Activated CD8-positive, alpha-beta memory T cell treated with anti-CD3 and anti-CD28 coated beads, Interleukin-2, amount 10 ng/mL, durations not matched to agents 7 days and 5 days (primary cell): ENCODE data around the gene WSB1. TPM values are rescaled to one million over a fixed set of nuclear protein-coding genes. Genes with fewer than 3 reads are reported as not detected.

Experiments
- ATAC-seq: fragments of 150-1000 bp; cut with Tn5 transposase; one replicate; pipeline ENCODE4 v1.10.0; 2021; ENCODE audit warnings: moderate library complexity
- CTCF ChIA-PET: fragments of 350-600 bp; sonication (Branson Sonifier 250); formaldehyde crosslinking; loops from one replicate; lab custom pipeline; 2021; ENCODE audit warnings: antibody characterized with exemption; lab: Charles Lee
- DNase-seq: peaks from one replicate; pipeline ENCODE4 v3.0.0-alpha.2; 2020
- H3K27ac Mint-ChIP-seq: one replicate; pipeline ENCODE4 v1.8.0; 2021; ENCODE audit warnings: mild to moderate bottlenecking, mixed read lengths
- H3K27me3 Mint-ChIP-seq: one replicate; pipeline ENCODE4 v1.8.0; 2021; ENCODE audit warnings: mixed read lengths
- H3K36me3 Mint-ChIP-seq: one replicate; pipeline ENCODE4 v1.8.0; 2021; ENCODE audit warnings: mild to moderate bottlenecking, mixed read lengths
- H3K4me1 Mint-ChIP-seq: one replicate; pipeline ENCODE4 v1.8.0; 2021; ENCODE audit warnings: mixed read lengths
- H3K4me3 Mint-ChIP-seq: one replicate; pipeline ENCODE4 v1.8.0; 2021; ENCODE audit warnings: mild to moderate bottlenecking, moderate library complexity, mixed read lengths
- H3K9me3 Mint-ChIP-seq: one replicate; pipeline ENCODE4 v1.8.0; 2022; ENCODE audit warnings: low read depth, mixed read lengths
- total RNA-seq, 2 experiments: library from RNA; stranded (reverse); gene quantifications; one replicate each; pipeline ENCODE4 v1.2.3, GENCODE V29; 2021

Gene WSB1
- total RNA-seq, 2 experiments from 2014 or later, result 109 to 177 TPM

DNA sequence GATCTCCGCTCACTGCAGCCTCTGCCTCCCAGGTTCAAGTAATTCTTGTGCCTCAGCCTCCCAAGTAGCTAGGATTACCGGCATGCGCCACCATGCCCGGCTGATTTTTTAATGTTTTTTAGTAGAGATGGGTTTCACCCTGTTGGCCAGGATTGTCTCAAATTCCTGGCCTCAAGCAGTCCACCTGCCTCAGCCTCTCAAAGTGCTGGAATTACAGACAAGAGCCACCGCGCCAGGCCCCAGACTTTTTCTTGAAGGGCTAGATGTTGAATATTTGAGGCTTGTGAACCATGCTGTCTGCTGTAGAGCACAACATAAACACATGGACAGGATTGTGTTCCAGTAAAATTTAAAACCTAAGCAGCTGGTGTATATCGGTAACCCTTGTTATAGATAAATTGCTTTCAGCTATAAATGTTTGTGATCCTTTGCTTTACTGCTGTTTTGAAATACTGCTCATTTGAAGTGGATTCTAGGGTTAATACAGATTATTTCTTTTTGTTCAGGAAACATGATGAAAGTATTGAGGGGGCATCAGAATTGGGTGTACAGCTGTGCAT lies 12.4 kb downstream of the WSB1 start:
- Mint-ChIP-seq H3K27ac (no peak overlapping the region), H3K9me3 (no peaks in the 10 kb centered on the region), H3K4me1 (peaks cover 2% of the 10 kb centered on the region), H3K4me3 (no peak overlapping the region), H3K27me3 (no peaks in the 10 kb centered on the region), H3K36me3 (peaks cover 54% of the 10 kb centered on the region)
- CTCF ChIA-PET, result interaction anchor here (1.2 to 2.0 kb wide), 3 partner anchors 10 to 69 kb away, joined by 3 to 5 read pairs (median 3); no protein-coding TSS in a partner anchor
- no peak for DNase-seq
- ATAC-seq, result no peak

DNA sequence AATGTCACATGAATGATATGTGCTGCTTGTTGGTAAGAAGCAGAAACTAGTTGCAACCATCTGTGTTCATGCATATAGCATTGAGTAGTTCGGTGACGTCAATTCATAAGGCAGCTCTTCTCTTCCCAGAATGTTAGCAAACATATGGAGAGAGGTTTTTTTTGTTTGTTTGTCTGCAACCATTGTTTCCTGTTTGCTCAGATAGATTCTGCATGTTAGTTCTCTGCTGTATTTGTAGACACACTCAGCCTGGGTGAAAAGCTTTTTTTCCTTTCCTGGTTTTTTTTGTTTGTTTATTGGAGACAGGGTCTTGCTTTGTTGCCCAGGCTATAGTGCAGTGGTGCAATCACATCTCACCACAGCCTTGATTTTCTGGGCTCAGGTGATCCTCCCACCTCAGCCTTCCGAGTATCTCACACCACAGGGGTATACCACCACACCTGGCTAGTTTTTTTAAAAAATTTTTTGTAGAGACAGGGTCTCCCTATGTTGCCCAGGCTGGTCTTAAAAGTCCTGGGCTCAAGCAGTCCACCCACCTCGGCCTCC lies 16.7 kb downstream of the WSB1 start:
- ATAC-seq, result no peak
- no peak overlapping the region for H3K4me3 Mint-ChIP-seq
- H3K4me1 Mint-ChIP-seq, result peaks cover 2% of the 10 kb centered on the region
- H3K36me3 Mint-ChIP-seq, result peaks cover 65% of the 10 kb centered on the region
- H3K27me3 Mint-ChIP-seq, result no peaks in the 10 kb centered on the region
- CTCF ChIA-PET, result interaction anchor here (0.8 kb wide), 1 partner anchor 13 kb away, joined by 3 read pairs; no protein-coding TSS in a partner anchor
- H3K27ac Mint-ChIP-seq, result no peak overlapping the region
- H3K9me3 Mint-ChIP-seq, result no peaks in the 10 kb centered on the region
- no peak for DNase-seq

DNA sequence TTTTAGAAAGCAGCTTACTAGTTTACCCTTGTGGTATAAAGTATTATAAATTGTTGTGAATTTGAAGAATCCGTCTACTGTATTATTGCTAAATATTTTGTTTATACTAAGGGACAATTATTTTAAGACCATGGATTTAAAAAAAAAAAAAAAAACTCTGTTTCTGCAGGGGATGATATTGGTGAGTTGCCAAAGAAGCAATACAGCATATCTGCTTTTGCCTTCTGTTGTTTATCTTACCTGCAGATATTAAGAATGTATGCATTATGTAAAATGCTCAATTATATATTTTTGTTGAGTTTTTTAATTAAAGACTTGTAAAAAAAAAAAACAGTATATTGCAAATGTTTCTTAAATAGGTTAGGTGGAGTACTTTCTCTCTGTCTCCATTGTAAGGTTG lies 19.4 kb downstream of the WSB1 start:
- no peak for DNase-seq
- Mint-ChIP-seq H3K27me3 (no peaks in the 10 kb centered on the region), H3K4me1 (no peaks in the 10 kb centered on the region), H3K27ac (no peak overlapping the region), H3K4me3 (no peak overlapping the region), H3K36me3 (peaks cover 60% of the 10 kb centered on the region), H3K9me3 (no peaks in the 10 kb centered on the region)
- CTCF ChIA-PET, result interaction anchor here (1.3 to 2.2 kb wide), 5 partner anchors 13 to 338 kb away, joined by 3 to 5 read pairs (median 4); no protein-coding TSS in a partner anchor
- no peak for ATAC-seq

DNA sequence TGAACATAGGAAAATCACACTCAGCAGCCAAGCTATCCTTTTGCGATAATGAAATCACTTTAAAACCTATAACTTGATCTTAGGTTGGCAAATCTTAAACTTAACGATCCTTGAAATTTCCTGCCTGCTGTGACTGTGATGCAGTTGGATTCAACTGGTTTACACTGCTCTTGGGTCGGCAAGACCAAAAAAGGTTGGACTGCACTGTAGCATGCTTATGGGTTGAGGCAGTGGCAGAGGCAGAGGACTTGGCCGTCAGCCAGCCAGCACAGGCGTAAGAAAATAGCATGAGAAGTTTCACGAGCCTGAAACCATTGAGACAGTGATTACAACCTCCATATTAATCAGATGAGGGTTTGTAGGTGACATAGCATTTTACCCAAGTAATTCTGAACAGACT lies 21.4 kb downstream of the WSB1 start:
- CTCF ChIA-PET, result interaction anchor here (1.5 kb wide), 2 partner anchors 76 to 79 kb away, joined by 3 read pairs; no protein-coding TSS in a partner anchor
- Mint-ChIP-seq H3K27me3 (no peaks in the 10 kb centered on the region), H3K4me3 (no peak overlapping the region), H3K36me3 (peaks cover 58% of the 10 kb centered on the region), H3K4me1 (no peaks in the 10 kb centered on the region), H3K27ac (peak overlapping the region; percentile 31), H3K9me3 (no peaks in the 10 kb centered on the region)
- DNase-seq, result no peak
- ATAC-seq, result no peak

DNA sequence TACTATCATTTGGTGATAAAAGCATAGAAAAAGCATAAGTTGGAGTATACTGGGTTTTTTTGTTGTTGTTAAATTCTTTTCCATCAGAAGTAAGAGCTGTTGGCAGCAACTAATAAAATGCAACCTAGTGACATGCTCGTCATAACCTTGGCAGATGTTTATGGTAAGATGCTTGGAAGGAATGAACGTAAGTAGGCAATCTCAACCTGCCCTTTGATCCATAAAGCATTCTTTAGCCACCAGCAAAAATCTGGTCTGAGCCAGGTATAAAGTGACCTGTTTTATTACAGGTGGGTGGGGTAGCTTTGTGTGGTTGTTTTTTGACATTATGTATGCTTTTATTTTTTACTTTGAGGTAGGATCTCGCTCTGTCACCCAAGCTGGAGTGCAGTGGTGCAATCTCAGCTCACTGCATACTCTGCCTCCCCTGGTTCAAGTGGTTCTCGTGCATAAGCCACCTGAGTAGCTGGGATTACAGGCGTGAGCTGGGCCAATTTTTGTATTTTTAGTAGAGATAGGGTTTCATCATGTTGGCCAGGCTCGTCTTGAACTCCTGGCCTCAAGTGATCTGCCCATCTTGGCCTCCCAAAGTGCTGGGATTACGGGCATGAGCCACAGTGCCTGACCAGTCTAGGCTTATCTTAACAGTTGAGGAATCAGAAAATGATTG lies 22.0 kb downstream of the WSB1 start:
- DNase-seq (no peak), ATAC-seq (no peak)
- Mint-ChIP-seq H3K27ac (no peak overlapping the region), H3K9me3 (no peaks in the 10 kb centered on the region), H3K4me3 (no peak overlapping the region), H3K27me3 (no peaks in the 10 kb centered on the region), H3K4me1 (no peaks in the 10 kb centered on the region), H3K36me3 (peaks cover 52% of the 10 kb centered on the region)
- CTCF ChIA-PET, result interaction anchor here (1.5 kb wide), 1 partner anchor 77 kb away, joined by 3 read pairs; no protein-coding TSS in a partner anchor

DNA sequence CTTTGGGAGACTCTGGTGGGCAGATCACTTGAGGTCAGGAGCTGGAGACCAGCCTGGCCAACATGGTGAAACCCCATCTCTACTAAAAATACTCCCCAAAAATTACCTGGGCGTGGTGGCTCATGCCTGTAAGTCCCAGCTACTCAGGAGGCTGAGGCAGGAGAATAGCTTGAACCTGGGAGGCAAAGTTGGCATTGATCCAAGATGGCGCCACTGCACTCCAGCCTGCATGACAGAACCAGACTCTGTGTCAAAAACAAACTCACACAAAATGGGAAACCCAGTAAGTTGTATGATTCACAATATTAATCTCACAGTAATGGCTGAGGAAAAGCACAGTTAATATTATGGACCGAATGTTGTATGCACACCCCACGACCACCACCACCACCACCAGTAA lies 24.3 kb downstream of the WSB1 start:
- no peaks in the 10 kb centered on the region for H3K27me3 Mint-ChIP-seq
- no peak overlapping the region for H3K27ac Mint-ChIP-seq
- ATAC-seq, result no peak
- no peaks in the 10 kb centered on the region for H3K9me3 Mint-ChIP-seq
- H3K4me1 Mint-ChIP-seq, result no peaks in the 10 kb centered on the region
- CTCF ChIA-PET, result interaction anchor here (1.1 kb wide), 1 partner anchor 15 kb away, joined by 4 read pairs; no protein-coding TSS in a partner anchor
- no peak overlapping the region for H3K4me3 Mint-ChIP-seq
- H3K36me3 Mint-ChIP-seq, result peaks cover 35% of the 10 kb centered on the region
- DNase-seq, result no peak

DNA sequence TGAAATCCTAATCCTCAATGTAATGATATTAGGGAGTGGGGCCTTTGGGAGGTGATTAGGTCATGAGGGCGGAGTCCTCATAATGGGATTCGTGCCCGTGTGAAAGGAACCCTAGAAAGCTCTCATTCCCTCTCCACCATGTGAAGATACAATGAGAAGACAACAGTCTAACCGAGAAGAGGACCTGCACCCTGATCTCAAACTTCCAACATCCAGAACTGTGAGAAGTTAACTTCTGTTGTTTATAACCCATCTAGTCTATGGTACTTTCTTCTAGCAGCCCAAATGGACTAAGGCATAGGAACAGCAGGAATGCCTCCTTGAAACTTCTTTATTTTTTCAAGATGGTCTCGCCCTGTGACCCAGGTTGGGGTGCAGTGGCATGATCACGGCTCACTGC lies 24.7 kb downstream of the WSB1 start:
- Mint-ChIP-seq H3K4me3 (no peak overlapping the region), H3K9me3 (no peaks in the 10 kb centered on the region), H3K27me3 (no peaks in the 10 kb centered on the region), H3K27ac (no peak overlapping the region), H3K36me3 (peaks cover 33% of the 10 kb centered on the region), H3K4me1 (no peaks in the 10 kb centered on the region)
- CTCF ChIA-PET, result no interaction called here
- ATAC-seq (no peak), DNase-seq (no peak)

DNA sequence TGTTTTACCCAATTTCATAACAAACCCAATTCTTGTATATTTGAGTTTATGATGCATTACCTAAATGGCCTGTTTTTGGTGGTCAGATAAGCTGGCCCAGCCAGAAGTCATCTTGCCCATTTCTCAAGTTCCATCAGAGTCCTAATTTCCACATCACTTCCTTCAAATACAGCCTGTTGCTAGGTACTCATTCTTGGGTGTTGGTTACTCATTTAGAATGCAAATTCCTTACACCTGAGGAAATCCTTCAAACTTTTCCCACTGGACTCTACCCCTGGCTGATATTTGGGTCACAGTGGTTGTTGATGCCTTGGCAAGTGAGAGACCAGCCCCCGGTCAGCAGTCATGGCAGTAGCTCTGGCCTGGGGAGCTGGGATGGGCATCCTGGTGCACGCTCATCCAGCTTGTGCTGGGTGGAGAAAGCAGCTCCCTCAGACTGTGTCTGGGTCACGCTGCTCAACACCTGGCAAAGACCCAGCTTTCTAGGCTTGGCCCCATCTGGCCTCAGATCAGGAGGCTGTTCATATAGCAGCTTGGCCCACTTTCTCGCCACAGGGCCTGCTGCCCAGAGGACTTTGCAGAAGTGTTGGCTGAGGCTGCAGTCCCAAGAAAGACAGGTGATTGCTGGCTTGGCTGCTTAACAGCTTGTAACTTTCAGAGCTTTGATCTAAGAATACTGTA lies 25.8 kb downstream of the WSB1 start:
- DNase-seq, result no peak
- ATAC-seq, result no peak
- Mint-ChIP-seq H3K27ac (no peak overlapping the region), H3K9me3 (no peaks in the 10 kb centered on the region), H3K4me1 (no peaks in the 10 kb centered on the region), H3K27me3 (no peaks in the 10 kb centered on the region), H3K36me3 (peaks cover 30% of the 10 kb centered on the region), H3K4me3 (no peak overlapping the region)
- CTCF ChIA-PET, result interaction anchor here (2.3 kb wide), 1 partner anchor 25 kb away, joined by 5 read pairs; the partner anchor contains the start of gene WSB1

DNA sequence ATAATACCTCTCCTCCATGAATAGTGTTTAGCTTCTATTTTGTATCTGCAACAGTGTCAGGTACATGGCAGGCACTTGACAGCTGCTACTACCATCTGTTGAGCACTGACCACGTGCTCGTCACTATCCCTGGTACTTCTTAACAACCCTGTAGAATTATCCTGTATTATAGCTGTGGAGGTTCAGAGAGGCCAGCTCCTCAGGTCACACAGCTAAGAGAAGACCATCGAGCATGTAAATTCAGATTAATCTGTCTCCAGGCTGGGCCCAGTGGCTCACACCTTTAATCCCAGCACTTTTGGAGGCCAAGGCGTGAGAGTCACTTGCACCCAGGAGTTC lies 26.3 kb downstream of the WSB1 start:
- peaks cover 26% of the 10 kb centered on the region for H3K36me3 Mint-ChIP-seq
- H3K4me1 Mint-ChIP-seq, result no peaks in the 10 kb centered on the region
- no peak overlapping the region for H3K4me3 Mint-ChIP-seq
- CTCF ChIA-PET, result interaction anchor here (2.3 kb wide), 1 partner anchor 26 kb away, joined by 5 read pairs; the partner anchor contains the start of gene WSB1
- no peaks in the 10 kb centered on the region for H3K9me3 Mint-ChIP-seq
- H3K27me3 Mint-ChIP-seq, result no peaks in the 10 kb centered on the region
- ATAC-seq (no peak), DNase-seq (no peak)
- no peak overlapping the region for H3K27ac Mint-ChIP-seq

DNA sequence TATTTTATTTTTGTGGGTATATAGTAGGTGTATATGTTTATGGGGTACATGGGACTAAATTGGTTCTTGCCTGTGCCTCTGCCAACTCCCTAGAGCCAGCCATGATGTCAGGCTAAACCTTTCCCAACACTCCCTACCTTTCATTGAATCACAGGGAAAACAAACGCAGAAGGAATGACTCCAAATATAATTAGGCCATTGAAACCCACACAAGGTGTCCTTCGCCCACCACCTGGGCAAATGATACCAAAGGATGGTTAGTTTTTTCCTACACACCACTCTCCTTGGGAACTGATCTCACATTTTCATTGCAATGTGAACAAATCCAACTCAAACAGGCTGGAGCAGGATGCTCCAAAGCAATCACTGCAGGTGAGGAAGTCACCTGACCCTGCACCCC lies 27.5 kb downstream of the WSB1 start:
- no peak overlapping the region for H3K27ac Mint-ChIP-seq
- CTCF ChIA-PET, result interaction anchor here (0.8 to 2.3 kb wide), 4 partner anchors 9 to 85 kb away, joined by 3 to 5 read pairs (median 3); partner anchors contain the start of gene WSB1
- ATAC-seq, result no peak
- peaks cover 16% of the 10 kb centered on the region for H3K36me3 Mint-ChIP-seq
- DNase-seq, result no peak
- H3K27me3 Mint-ChIP-seq, result no peaks in the 10 kb centered on the region
- H3K4me3 Mint-ChIP-seq, result no peak overlapping the region
- no peaks in the 10 kb centered on the region for H3K4me1 Mint-ChIP-seq
- H3K9me3 Mint-ChIP-seq, result no peaks in the 10 kb centered on the region

DNA sequence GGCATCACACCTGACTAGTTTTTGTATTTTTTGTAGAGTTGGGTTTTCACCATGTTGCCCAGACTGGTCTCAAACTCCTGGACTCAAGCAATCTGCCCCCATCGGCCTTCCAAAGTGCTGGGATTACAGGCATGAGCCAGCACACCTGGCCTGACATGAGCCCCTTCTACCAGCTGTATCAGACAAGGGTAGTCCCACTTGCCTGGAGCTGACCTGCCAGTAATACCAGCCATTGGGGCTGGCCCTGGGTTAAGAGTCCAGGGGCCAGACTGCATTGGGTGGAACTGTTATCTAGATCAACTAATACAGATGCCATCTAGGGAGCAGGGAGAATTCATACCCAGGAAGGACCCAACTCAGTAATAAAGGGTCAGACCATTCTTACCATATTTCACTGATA lies 28.1 kb downstream of the WSB1 start:
- peaks cover 11% of the 10 kb centered on the region for H3K36me3 Mint-ChIP-seq
- ATAC-seq, result no peak
- H3K4me3 Mint-ChIP-seq, result no peak overlapping the region
- no peak overlapping the region for H3K27ac Mint-ChIP-seq
- H3K27me3 Mint-ChIP-seq, result no peaks in the 10 kb centered on the region
- H3K9me3 Mint-ChIP-seq, result no peaks in the 10 kb centered on the region
- DNase-seq, result no peak
- no peaks in the 10 kb centered on the region for H3K4me1 Mint-ChIP-seq
- CTCF ChIA-PET, result interaction anchor here (0.8 to 2.3 kb wide), 4 partner anchors 8 to 85 kb away, joined by 3 to 5 read pairs (median 3); partner anchors contain the start of gene WSB1

DNA sequence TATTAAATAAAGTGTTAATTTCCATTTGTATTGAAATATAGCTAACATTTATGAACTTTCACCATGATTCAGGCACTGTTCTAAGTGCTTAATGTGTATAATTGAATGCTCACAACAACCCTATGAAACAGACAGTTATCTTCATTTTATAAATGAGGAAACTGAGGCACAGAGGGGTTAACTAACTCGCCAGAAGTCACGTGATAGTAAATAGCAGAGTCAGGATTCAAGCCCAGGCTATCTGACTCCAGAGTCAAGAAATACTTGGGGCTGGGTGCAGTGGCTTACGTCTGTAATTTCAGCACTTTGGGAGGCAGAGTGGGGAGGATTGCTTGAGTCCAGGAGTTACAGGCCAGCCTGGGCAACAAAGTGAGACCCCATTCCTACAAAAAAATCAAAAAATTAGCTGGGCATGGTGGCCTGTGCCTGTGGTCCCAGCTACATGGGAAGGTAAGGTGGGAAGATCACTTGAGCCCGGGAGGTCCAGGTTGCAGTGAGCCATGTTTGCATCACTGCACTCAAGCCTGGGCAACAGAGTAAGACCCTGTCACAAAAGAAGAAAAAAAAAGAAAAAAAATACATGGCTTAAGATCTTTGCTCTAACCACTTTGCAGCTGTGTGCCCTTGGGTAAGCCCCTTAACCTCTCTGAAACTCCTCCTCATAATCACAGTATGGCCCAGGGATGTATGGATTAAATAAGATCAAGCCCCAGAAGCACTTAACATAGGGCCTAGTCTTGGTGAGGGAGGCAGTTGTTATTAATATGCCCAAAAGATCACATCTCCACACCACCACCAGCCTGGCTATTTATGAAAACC lies 29.0 kb downstream of the WSB1 start:
- CTCF ChIA-PET, result interaction anchor here (1.1 to 1.6 kb wide), 3 partner anchors 10 to 86 kb away, joined by 3 to 7 read pairs (median 3); no protein-coding TSS in a partner anchor
- no peak overlapping the region for H3K4me3 Mint-ChIP-seq
- no peaks in the 10 kb centered on the region for H3K4me1 Mint-ChIP-seq
- peaks cover 11% of the 10 kb centered on the region for H3K36me3 Mint-ChIP-seq
- no peak overlapping the region for H3K27ac Mint-ChIP-seq
- ATAC-seq (no peak), DNase-seq (no peak)
- H3K9me3 Mint-ChIP-seq, result no peaks in the 10 kb centered on the region
- no peaks in the 10 kb centered on the region for H3K27me3 Mint-ChIP-seq
